GM19025 (cell line): ENCODE measurements around the gene RASGRP3.

Experiments
- ATAC-seq: cut with Tn5 transposase; IDR thresholded peaks from one replicate; pipeline ENCODE4 v1.9.1; 2021; ENCODE audit warnings: mild to moderate bottlenecking, low read depth, moderate library complexity; ENCODE audit not compliant: unreplicated experiment

Gene RASGRP3

GRCh38 chr2:33489835-33490431 is 13.5 kb downstream of the RASGRP3 start:
- no peak for ATAC-seq

- ATAC-seq = no peak
Measured at GRCh38 chr2:33491441-33492084, 15.1 kb downstream of the RASGRP3 start.

GRCh38 chr2:33492399-33493134 is 16.1 kb downstream of the RASGRP3 start:
- ATAC-seq = no peak

- peak; percentile 57 for ATAC-seq
Measured at GRCh38 chr2:33494155-33494779, 17.8 kb downstream of the RASGRP3 start.

GRCh38 chr2:33494877-33495641 is 18.6 kb downstream of the RASGRP3 start:
- ATAC-seq = no peak

GRCh38 chr2:33495683-33496082 is 19.2 kb downstream of the RASGRP3 start:
- ATAC-seq = no peak

GRCh38 chr2:33496150-33496549 is 19.7 kb downstream of the RASGRP3 start:
- ATAC-seq = no peak

- no peak for ATAC-seq
Measured at GRCh38 chr2:33496726-33497125, 20.3 kb downstream of the RASGRP3 start.

- ATAC-seq = peak; percentile 35
Measured at GRCh38 chr2:33497221-33497650, 20.8 kb downstream of the RASGRP3 start.

- ATAC-seq = no peak
Measured at GRCh38 chr2:33498291-33498956, 22.0 kb downstream of the RASGRP3 start.

GRCh38 chr2:33500177-33500576 is 23.7 kb downstream of the RASGRP3 start:
- ATAC-seq = no peak

- no peak for ATAC-seq
Measured at GRCh38 chr2:33502025-33502424, 25.6 kb downstream of the RASGRP3 start.

- no peak for ATAC-seq
Measured at GRCh38 chr2:33503002-33503401, 26.6 kb downstream of the RASGRP3 start.

GRCh38 chr2:33505966-33506365 is 29.5 kb downstream of the RASGRP3 start:
- ATAC-seq = no peak

- no peak for ATAC-seq
Measured at GRCh38 chr2:33509908-33510585, 33.6 kb downstream of the RASGRP3 start.

GRCh38 chr2:33510586-33510968 is 34.1 kb downstream of the RASGRP3 start:
- ATAC-seq = no peak

GRCh38 chr2:33511141-33511540 is 34.7 kb downstream of the RASGRP3 start:
- no peak for ATAC-seq

GRCh38 chr2:33512112-33512511 is 35.7 kb downstream of the RASGRP3 start:
- no peak for ATAC-seq

- no peak for ATAC-seq
Measured at GRCh38 chr2:33513480-33513879, 37.0 kb downstream of the RASGRP3 start.
